GM18511 (cell line): ENCODE data around the gene TSC2.
"Not testable (repeated sequence)": the region's sequence is repeated elsewhere in the genome, so short reads cannot be mapped to it uniquely, and the experiment has no call there.

Experiments used
- ATAC-seq: cut with Tn5 transposase; IDR thresholded peaks from one replicate; pipeline ENCODE4 v1.9.1; 2021; ENCODE audit warnings: mild to moderate bottlenecking, moderate library complexity; ENCODE audit not compliant: unreplicated experiment

The TSC2 gene

GRCh38 chr16:2009791-2010510 is 37.8 kb upstream of the TSC2 start, which contains the start of gene ZNF598:
ZNF598 (minus strand) TSS chr16:2009821.
- ATAC-seq = peak; percentile 92

DNA sequence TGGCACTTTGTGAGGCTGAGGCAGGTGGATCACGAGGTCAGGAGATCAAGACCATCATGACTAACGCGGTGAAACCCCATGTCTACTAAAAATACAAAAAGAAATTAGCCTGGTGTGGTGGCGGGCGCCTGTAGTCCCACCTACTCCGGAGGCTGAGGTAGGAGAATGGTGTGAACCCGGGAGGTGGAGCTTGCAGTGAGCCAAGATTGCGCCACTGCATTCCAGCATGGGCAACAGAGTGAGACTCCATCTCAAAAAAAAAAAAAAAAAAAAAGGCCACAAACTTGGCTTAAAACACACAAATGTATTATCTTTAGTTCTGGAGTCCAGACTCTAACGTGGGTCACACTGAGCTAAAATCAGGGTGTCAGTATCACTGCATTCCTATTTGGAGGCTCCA is 36.1 kb upstream of the TSC2 start:
- ATAC-seq = not testable (repeated sequence)

GRCh38 chr16:2013527-2013926 is 34.3 kb upstream of the TSC2 start:
- no peak for ATAC-seq

- no peak for ATAC-seq
These were observed 32.5 kb upstream of the TSC2 start for GRCh38 chr16:2015117-2015946.

DNA sequence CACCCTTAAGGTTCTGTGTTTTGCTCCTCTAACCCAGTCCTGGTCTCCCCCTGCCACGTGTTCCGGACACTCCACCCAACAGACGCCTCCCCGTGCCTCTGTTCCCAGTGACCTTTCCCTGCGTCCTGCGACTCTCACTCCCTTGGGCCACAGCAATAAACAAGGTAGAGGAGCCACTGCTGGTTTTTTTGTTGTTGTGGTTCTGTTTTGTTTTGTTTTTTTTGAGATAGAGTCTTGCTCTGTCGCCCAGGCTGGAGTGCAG is 31.9 kb upstream of the TSC2 start:
- ATAC-seq = no peak

- ATAC-seq = no peak
These were observed 31.3 kb upstream of the TSC2 start for GRCh38 chr16:2016407-2016922.

- ATAC-seq = no peak
These were observed 28.3 kb upstream of the TSC2 start, which contains the start of gene NPW for GRCh38 chr16:2019518-2019920. NPW (plus strand) TSS chr16:2019785.

GRCh38 chr16:2019921-2020831 is 27.6 kb upstream of the TSC2 start:
- ATAC-seq = no peak

GRCh38 chr16:2022723-2023091 is 25.1 kb upstream of the TSC2 start:
- peak; percentile 17 for ATAC-seq

DNA sequence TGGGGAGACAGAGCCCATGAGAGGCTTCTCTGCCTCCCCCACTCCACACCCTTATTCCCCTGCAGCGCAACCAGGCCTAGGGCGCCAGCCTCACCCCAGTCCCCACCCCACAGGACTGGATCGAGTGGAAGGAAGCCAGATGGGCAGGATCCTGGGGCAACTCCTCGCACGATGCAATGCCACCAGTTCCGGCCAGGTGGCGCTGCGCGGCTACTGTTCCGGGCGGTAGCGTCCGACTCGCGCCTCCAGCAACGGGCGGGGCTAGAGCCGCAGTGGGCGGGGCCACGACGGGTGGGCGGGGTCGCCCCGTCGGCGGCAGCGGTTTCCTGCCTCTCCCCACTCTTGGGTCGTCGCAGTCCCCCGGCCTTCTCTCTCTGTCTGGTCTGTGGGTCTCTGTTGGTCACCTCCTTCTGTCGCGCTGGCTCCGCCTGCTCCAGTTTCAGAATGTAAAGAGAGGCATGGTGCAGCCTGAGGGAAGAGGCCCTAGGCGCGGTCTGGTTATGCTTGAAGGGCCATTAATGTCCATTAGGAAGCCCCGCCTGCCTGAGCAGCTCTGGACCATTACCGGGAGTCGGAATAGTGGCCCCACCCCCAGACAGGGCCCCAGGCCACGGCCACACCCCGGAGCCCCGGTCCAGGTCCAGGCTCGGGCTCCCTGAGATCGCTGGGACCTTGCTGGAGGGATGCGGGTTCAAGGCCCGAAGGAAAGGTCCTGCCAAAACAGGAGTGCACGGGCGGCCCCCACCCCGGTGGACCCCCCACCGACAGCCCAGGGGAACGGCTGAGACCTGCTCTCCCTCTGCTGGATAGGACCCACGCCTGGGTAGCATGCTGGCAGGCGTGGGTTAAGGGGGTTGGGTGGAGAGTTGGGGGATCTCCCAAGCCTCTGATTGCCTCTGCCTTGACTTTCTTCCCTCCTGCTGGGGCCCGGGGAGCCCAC is 24.4 kb upstream of the TSC2 start:
- ATAC-seq = peak; percentile 78

DNA sequence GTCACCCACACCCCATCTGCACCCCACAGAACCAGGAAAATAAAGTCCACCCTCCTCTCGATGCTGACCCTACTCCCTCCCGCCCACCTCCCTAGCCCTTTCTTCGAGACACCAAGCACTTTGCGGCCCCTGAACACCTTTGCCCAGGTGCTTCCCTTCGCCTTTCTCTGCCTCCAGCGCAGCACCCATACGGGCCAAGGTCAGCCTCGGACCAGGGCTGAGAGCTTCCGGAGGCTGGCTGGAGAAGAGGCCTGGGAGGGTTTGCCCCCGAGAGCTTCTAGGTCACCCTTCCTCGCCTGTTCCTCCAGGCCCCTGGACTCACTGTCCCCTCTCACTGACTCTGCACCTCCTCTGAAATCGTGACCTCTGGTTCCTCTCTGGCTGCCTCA is 23.8 kb upstream of the TSC2 start:
- ATAC-seq = no peak

GRCh38 chr16:2025251-2025650 is 22.5 kb upstream of the TSC2 start:
- ATAC-seq = no peak

DNA sequence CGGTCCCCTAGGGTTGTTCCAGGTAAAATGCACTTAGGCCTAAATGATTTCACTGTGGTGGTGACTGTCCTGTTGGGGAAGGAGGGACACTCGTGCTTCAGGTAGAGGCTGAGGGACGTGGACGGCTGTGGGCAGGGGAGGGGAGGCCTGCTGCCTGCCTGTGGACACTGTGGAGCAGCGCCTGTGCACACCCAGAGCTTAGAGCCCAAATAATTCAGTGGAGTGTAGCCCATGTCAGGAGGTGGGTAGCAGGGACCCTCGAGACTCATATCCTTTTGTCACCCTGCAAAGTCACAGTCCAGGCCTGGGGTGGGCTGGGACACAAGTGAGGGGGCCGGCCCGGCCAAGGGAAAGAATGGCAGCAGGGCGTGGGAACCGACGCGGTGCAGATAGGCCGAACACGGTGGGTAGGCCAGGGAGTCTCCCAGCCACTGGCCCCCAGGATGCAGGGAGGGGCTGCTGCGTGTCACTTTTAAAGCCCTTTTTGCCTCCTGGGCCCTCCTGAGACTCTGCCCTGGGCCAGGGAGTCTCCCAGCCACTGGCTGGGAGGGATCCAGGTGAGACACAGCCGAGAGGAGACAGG is 21.8 kb upstream of the TSC2 start:
- ATAC-seq = no peak

- no peak for ATAC-seq
These were observed 21.2 kb upstream of the TSC2 start, which contains the start of gene NHERF2 for GRCh38 chr16:2026461-2027023. NHERF2 (plus strand) TSS chr16:2026902; CDS start chr16:2027006, 104 bp downstream.

GRCh38 chr16:2027024-2028010 is 20.5 kb upstream of the TSC2 start:
- ATAC-seq = no peak

DNA sequence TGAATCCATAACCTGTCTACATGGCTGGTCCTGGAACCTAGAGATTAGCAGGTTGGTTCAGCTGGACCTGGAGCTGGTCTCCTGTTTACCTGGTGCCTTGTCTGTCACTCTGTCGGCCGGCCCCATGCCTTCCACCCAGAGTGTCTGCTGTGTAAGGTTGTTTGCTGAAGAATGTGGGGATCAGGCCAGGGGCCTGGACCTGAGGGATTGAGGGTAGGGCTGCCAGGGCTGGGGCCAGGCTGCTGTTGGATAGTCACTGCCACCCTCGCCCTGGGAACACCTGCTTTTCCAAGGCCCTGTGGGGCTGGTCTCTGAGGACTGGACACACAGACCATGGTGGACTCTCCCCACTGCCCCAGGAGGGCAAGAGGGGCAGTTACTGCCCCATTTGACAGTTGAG is 19.6 kb upstream of the TSC2 start:
- no peak for ATAC-seq

GRCh38 chr16:2028620-2029220 is 19.1 kb upstream of the TSC2 start:
- no peak for ATAC-seq

DNA sequence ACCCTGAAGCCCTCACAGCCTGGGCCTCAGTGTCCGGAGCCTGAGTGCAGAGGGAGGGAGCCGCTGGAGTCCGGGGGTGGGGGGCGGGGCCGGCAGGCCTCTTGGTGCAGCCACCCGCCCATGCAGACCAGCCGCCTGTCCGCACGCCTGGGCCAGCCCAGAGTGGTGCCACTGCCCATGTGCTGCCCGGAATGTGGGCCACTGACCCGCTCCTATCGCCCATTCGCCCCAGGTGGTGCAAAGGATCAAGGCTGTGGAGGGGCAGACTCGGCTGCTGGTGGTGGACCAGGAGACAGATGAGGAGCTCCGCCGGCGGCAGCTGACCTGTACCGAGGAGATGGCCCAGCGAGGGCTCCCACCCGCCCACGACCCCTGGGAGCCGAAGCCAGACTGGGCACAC is 18.4 kb upstream of the TSC2 start:
- ATAC-seq = no peak
